ENCODE results near the gene DNAJC5. TPM values are rescaled to one million over a fixed set of nuclear protein-coding genes. Genes with fewer than 3 reads are reported as not detected.

Gene DNAJC5
- total and polyA plus RNA-seq, 4 donors, result 25.1 to 64.5 (median 37.3) TPM

DNA sequence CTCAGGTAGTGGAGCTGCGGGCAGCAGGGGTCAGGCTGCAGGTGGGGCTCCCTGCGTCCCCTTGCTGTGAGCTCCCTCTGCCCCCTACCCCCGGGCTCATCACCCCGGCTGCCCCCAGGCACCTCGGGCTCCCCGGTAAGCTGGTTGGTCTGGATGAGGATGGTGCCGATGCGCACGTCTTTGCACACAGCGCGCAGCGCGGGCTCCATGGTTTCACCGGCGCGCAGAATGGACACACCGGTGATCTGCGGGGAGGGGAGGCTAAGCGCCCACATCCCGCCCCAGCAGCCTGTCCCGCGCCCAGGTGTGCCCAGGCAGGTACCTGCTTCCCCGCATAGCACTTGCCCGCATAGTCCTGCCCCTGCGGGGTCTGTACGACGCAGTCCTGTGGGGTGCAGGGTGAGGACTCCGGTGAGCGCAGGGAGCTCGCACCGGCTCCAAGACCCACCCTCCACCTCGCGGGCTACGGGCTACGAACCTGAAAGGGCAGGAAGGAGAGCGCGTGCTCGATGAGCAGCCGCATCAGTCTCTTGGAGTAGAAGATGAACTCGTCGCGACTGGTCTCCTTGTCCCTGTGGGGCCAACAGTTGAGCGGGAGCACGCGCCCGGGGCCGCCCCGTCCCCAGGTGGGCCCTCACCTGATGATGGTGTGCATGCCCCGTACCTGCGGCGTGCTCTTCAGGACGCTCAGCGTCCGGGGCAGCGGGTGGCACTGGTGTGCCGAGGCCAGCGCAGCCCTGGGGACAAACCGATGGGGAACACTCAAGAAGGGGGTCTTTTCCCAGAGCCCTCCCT lies 45.7 kb downstream of the DNAJC5 start:
- H3K9me3 ChIP-seq (ENCODE audit: control insufficient read depth in 4 of 4, insufficient read depth in 3 of 4, low read length in 3 of 4), result no peaks in the 10 kb centered on the region
- WGBS, 2 donors, result 94 to 95% methylated on average over 57 to 58 of the region's 58 CpGs
- ATAC-seq (ENCODE audit: insufficient read depth, low FRiP score) (no peak), DNase-seq (no peak)
- H3K27ac ChIP-seq (ENCODE audit: low read depth in 1 of 2, low read length in 1 of 2), result peak overlapping the region in 1 of 2 donors; percentile 86
- TF ChIP-seq, protein P1, sequence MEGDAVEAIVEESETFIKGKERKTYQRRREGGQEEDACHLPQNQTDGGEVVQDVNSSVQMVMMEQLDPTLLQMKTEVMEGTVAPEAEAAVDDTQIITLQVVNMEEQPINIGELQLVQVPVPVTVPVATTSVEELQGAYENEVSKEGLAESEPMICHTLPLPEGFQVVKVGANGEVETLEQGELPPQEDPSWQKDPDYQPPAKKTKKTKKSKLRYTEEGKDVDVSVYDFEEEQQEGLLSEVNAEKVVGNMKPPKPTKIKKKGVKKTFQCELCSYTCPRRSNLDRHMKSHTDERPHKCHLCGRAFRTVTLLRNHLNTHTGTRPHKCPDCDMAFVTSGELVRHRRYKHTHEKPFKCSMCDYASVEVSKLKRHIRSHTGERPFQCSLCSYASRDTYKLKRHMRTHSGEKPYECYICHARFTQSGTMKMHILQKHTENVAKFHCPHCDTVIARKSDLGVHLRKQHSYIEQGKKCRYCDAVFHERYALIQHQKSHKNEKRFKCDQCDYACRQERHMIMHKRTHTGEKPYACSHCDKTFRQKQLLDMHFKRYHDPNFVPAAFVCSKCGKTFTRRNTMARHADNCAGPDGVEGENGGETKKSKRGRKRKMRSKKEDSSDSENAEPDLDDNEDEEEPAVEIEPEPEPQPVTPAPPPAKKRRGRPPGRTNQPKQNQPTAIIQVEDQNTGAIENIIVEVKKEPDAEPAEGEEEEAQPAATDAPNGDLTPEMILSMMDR (IDR thresholded peaks at IDR 0.05; ENCODE audit: control extremely low read depth, extremely low read depth), result no peak
- H3K4me1 ChIP-seq (ENCODE audit: control insufficient read depth in 5 of 5, insufficient read depth in 5 of 5, low read length in 5 of 5), result peaks cover 0 to 11% (median 0%) of the 10 kb centered on the region in 5 donors
- H3K27me3 ChIP-seq (ENCODE audit: control insufficient read depth in 3 of 3, insufficient read depth in 3 of 3, low read length in 2 of 3), result no peaks in the 10 kb centered on the region
- no peak overlapping the region for H3K9ac ChIP-seq (ENCODE audit: insufficient read depth in 1 of 2, low read length in 2 of 2)
- H3K36me3 ChIP-seq (ENCODE audit: control insufficient read depth in 4 of 4, insufficient read depth in 4 of 4, low read length in 4 of 4), result peaks cover 13 to 57% (median 21%) of the 10 kb centered on the region in 4 donors
- H3K4me3 ChIP-seq, result no peak overlapping the region

DNA sequence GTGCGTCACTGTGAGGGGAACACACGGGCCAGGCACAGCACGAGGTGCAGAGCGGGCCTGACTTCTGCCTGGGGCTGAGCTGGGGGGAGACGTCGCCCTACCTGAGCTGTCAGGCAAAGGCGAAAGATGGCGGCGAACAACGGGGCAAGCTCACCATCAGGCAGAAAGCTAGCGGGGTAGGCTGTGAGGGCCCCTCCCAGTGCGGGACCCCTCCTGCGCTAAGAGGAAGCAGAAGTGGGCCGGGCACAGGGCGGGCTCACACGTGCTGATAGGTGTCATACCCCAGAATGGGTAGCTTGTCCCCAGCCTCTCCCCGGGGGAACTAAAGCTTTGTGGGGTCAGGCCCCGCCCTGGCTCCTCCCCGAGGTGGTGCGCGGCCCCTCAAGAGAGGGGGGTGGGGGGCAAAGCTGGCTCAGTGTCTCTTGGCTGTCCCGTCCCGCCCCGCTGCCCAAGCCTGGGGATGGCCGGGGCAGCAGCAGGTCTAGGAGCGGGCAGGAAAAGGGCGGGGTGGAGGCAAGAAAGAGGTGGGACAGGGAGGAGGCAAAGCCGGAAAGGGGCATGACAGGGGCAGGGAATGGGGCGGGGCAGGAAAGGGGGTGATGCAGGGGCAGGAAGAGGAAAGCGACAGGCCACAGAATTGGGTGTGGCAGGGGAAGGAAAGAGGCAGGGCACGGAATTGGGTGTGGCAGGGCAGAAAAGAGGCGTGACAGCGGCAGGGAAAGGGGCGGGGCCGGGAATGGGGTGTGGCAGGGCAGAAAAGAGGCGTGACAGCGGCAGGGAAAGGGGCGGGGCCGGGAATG lies 46.6 kb downstream of the DNAJC5 start:
- Histone ChIP-seq H3K9ac (ENCODE audit: insufficient read depth in 1 of 2, low read length in 2 of 2) (no peak overlapping the region), H3K4me1 (ENCODE audit: control insufficient read depth in 5 of 5, insufficient read depth in 5 of 5, low read length in 5 of 5) (peaks cover 0 to 11% (median 0%) of the 10 kb centered on the region in 5 donors), H3K4me3 (no peak overlapping the region), H3K9me3 (ENCODE audit: control insufficient read depth in 4 of 4, insufficient read depth in 3 of 4, low read length in 3 of 4) (no peaks in the 10 kb centered on the region), H3K36me3 (ENCODE audit: control insufficient read depth in 4 of 4, insufficient read depth in 4 of 4, low read length in 4 of 4) (peaks cover 13 to 63% (median 22%) of the 10 kb centered on the region in 4 donors), H3K27ac (ENCODE audit: low read depth in 1 of 2, low read length in 1 of 2) (peak overlapping the region; percentile 55 to 86), H3K27me3 (ENCODE audit: control insufficient read depth in 3 of 3, insufficient read depth in 3 of 3, low read length in 2 of 3) (no peaks in the 10 kb centered on the region)
- TF ChIP-seq, protein P1 (IDR thresholded peaks at IDR 0.05; ENCODE audit: control extremely low read depth, extremely low read depth), result no peak
- ATAC-seq (ENCODE audit: insufficient read depth, low FRiP score) (peak; percentile 53), DNase-seq (no peak)
- 42 to 59% methylated on average over 32 to 35 of the region's 39 CpGs for WGBS, 2 donors

DNA sequence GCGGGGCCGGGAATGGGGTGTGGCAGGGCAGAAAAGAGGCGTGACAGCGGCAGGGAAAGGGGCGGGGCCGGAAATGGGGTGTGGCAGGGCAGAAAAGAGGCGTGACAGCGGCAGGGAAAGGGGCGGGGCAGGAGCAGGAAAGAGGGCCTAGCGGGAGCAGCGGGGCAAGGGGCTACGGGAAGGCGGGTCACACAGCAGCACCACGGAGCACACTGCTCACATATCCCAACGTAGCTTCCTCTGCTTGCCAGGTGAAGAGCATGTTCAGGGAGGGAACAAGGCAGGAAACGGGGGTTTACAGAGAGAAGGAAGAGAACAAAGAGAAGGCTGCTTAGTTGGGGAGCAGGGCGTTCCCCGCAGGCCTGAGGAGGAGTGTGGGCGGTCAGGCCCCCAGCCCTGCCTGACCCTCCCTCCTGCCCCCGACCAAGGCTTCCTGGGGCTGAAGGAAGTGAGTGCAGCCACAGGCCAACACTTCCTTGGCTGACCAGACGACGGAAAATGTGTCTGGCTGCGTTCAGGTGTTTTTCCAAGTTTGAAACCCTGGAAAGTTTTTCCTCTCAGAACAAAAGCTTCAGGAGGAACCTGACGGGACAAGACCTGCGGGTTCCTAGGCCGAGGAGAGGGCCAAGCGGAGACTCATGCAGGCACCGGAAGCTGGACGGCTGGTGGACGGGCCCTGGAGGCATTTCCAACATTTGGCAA lies 47.5 kb downstream of the DNAJC5 start:
- TF ChIP-seq, protein P1 (IDR thresholded peaks at IDR 0.05; ENCODE audit: control extremely low read depth, extremely low read depth), result no peak
- Histone ChIP-seq H3K9ac (ENCODE audit: insufficient read depth in 1 of 2, low read length in 2 of 2) (no peak overlapping the region), H3K4me3 (no peak overlapping the region), H3K4me1 (ENCODE audit: control insufficient read depth in 5 of 5, insufficient read depth in 5 of 5, low read length in 5 of 5) (peaks cover 0 to 11% (median 0%) of the 10 kb centered on the region in 5 donors), H3K36me3 (ENCODE audit: control insufficient read depth in 4 of 4, insufficient read depth in 4 of 4, low read length in 4 of 4) (peaks cover 13 to 63% (median 20%) of the 10 kb centered on the region in 4 donors), H3K9me3 (ENCODE audit: control insufficient read depth in 4 of 4, insufficient read depth in 3 of 4, low read length in 3 of 4) (no peaks in the 10 kb centered on the region), H3K27me3 (ENCODE audit: control insufficient read depth in 3 of 3, insufficient read depth in 3 of 3, low read length in 2 of 3) (no peaks in the 10 kb centered on the region), H3K27ac (ENCODE audit: low read depth in 1 of 2, low read length in 1 of 2) (peak overlapping the region; percentile 57 to 81)
- DNase-seq (peak in 1 of 3 donors; percentile 40), ATAC-seq (ENCODE audit: insufficient read depth, low FRiP score) (no peak)
- 34 to 50% methylated on average over 30 of the region's 30 CpGs for WGBS, 2 donors
